HG02623 (cell line): Measurements from ENCODE around the gene KLHDC10.
"Not testable (repeated sequence)": the region's sequence is repeated elsewhere in the genome, so short reads cannot be mapped to it uniquely, and the experiment has no call there.

ENCODE experiments used
- ATAC-seq: cut with Tn5 transposase; IDR thresholded peaks from one replicate; pipeline ENCODE4 v1.9.1; 2021; ENCODE audit warnings: moderate library complexity; ENCODE audit not compliant: unreplicated experiment

Gene KLHDC10

DNA sequence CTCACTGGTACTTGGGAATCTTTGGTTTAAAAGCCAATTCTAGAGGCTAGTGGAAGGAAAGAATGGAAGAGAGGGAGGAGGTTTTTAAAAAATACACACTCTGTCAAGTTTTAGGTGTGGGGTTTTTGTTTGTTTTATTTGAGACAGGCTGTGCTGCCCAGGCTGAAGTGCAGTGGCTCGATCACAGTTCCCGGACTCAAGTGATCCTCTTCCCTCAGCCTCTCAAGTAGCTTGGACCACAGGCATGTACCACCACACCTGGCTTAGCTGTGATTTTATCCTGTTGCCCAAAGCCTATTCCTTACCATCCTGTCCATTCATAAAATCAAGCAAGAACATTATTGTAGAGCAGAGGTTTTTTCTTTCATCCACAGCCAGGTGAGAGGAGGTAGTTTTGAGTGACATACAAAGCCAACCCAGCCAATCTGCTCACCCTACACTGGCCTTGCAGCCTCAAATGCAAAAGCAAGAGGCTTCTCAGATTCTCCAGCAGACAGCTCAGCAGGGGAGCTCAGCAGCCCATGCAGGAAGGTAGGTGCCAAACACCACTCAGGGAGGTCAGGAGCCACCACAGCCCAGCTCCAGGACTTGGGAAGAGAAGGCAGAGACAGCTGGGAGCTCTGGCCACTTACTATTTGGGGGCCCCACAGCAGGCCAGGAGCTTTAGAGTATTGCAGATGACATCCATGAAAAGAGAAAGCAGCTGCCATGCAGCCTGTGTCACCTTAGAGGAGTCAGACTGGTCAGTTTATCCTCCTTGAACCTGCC, 69.0 kb downstream of the KLHDC10 start:
- ATAC-seq, result no peak

DNA sequence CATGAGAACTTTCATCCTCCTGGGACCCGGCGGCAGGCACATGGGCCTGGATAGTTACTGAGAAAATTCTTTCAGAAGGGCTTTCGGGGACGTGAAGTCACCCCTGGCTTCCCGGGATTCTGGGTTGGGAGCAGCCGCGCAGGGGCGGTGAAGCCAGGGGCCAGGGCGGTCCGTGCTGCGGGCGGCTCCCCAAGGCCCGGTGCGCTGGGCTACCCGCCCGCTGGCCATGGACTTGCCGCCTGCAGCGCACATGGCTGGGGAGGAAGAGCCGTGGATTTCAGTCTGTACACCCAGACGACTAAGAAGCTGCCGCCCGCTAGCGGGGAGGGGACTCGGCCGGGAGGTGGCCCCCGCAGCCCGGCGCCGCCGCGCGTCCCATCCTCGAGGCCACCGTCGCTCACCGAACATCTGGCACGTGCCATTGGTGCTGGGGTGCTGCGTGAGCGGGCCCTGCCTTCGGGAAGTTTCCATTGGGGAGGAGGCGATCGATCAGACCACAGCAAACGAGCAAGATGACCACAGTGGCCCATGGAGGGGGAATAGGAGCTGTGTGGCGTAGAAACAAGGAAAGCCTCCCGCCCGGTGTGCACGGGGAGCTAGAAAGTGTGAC, 70.3 kb downstream of the KLHDC10 start:
- ATAC-seq, result no peak

DNA sequence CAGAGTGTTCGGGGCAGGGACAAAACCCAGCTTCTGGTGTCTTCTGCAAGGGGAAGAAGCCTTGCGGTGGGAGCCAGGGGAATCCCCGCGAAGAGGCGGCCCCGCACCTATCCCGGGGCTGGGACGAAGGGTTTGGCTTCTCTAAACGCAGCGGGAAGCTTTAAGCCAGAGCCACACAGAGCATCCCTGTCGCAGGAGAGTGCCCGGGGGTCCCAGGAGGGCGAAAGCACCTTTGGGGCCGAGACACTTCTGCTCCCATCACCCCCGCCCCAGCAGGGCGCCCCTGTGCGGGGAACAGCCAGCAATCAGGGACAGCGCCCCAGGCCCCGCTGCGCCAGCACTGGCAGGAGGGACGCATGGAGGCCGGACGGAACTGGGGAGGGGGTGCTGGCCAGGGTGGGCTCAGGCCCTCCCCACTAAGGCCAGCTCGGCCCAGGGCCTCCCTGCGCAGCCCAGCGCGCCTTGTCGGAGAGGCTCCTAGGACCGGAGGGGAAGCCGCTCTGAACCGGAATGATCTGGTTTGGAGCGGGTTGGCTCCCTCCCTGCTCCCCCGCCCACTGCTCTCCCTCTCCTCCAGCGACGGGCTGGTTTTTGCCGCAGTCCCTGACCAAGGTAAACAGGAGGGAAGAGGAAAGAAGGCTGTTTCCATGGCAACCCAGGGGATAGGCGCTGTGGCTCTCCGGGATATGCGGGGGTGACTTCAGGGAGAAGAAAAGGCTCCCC, 71.0 kb downstream of the KLHDC10 start:
- no peak for ATAC-seq

DNA sequence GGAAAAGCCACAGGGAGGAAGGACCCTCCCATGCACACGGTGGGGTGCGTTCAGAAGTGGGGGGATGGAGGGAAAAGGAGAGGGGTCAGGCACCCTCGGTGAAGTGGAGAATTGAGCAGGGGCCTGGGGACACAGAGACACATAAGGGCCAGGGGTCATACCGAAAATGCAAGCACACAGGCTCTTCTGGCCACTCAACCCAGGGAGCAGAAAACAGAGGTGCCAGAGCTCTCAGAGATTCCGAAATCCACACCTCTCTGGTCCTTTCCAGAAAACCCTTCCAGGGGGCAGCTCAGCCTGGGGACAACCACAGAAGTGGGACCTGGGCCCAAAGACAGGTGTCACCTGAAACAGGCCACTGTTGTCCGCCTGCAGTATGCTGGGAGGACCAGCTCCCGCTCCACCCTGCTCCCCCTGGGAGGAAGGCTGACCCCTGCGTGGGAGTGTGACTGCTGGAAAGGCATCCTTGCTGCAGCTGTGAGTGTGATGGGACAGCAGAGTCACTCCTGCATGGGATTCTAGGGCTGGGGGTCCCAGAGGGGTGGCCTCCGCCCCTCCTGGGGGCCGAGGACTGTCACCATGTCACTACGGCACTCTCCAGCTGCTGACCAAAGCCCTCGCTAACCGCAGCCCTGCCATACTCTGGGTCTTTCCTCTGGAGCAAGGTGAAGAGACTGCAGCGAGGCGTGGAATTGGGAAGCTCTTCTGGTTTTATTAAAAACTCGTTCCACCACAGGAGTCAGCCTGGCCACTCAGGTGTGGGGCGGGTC, 71.7 kb downstream of the KLHDC10 start:
- no peak for ATAC-seq

DNA sequence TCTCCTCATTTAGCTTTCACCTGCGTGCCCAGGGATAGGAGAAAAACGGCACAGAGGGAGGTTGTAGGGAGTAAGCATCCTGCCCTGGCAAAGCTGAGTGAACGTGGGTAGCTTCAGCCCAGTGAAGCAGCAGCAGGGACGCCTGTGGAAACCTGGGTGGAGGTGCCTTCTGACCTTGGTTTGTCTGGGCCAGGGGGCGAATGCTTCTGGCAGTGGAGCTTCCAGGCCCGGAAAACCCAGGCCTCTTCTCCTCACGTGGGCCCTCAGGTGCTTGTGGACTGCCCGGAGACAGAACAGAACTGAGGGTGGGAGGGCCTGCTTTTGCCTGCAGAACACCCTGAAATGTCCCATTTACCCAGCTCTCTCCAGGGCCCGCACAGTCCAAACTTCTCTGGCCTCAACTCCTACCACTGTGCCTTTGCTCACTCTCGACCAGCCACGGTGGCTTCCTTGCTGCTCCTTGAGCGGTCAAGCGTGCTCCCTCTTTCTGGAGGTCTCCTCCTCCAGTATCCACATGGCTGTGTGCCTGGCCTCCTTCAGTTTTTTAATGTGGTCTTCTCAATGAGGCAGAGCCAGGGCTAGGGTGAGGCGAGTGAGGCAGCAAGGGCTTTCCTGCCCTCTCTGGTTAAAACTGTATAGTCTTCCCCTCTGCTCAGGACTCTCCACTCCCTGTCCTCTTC, 72.5 kb downstream of the KLHDC10 start:
- no peak for ATAC-seq

DNA sequence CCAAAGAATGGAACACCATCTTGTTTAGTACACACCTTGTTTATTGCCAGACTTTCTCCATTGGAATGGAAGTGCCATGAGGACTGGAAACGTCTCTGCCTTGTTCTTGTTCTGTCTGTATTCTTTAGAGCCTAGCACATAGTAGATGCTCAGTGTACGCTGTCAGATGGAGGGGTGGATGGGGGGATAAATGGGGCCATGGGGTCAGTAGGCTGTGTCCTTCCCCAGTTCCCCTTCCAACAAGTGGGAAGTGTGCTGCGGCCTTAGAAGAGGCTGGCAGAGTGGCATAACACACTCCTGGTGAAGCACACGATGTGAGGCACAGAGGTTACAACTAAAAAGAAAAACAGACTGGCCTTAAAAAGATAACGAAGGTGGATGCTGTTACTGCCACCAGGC, 73.0 kb downstream of the KLHDC10 start:
- no peak for ATAC-seq

DNA sequence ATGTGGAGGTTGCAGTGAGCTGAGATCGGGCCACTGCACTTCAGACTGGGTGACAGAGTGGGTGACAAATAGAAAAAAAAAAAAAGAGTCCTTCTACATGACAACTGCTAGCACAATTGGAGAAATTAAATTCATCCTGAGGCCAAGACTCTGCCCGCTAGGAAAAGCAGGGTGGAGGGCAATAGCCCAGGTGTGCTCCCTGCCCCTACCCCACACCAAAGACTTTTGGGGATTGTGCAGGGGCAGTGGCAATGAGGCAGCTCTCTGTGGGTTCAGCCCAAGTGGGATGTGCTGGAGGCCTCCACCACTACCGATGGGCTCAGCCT, 73.6 kb downstream of the KLHDC10 start:
- no peak for ATAC-seq

DNA sequence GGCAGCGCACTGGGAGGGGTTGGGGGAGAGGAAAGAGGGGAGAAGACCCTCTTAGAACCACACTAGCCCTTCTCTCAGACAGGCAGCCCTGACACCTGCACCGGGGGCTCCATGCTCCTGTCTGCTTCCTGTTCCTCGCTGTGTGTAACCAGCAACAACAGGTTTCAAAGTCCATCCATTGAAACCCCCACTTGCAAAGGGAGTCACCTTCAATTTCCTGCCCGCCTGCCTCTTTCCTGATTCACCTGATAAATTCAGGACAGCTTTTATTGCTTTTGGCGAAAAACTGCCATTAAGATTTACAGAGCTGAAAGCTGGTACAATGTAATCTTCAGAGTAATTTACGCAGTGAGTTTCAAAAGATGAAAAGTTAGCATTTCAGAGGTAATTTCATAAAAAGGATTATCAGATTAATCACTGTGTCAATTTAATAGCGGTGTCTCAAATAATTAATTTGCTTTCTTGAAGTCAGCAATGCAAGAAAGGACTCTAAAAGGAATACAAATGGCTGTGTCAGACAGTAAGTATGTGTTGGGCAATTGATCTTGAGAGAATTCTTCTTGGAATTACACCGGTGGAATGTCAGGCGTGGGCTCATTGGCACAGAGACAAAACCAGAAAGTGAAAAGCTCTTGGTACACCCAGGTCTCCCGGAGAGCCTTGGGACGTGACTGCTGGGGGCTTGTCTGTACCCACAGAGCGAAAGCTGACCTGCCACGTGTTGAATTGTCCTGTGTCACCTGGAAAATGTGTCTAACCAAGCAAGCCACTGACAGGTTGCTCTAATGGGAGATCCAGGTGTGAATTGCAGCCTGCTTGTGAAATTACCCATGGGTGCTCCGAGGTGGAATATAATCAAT, 74.2 kb downstream of the KLHDC10 start:
- no peak for ATAC-seq

DNA sequence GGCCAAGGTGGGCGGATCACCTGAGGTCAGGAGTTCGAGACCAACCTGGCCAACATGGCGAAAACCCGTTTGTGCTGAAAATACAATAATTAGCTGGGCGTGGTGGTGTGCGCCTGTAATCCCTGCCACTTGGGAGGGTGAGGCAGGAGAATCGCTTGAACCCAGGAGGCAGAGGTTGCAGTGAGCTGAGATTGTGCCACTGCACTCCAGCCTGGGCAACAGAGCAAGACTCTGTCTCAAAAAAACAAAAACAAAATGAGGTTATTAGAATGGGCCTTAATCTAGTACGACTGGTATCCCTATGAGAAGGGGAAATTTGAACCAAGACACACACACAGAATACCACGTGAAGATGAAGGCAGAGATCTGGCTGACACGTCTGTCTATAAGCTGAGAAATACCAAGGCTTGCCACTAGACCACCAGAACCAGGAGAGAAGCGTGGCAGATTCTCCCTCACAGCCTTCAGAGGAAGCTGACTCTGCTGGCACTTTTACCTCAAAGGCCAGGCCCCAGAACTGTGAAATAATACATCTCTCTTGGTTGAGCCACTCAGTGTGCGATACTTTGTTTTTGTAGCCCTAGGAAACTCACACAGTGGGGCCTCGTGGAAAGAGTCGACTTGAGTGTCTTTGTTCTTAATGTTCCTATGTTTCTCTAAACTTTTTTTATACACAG, 75.2 kb downstream of the KLHDC10 start:
- ATAC-seq, result no peak

DNA sequence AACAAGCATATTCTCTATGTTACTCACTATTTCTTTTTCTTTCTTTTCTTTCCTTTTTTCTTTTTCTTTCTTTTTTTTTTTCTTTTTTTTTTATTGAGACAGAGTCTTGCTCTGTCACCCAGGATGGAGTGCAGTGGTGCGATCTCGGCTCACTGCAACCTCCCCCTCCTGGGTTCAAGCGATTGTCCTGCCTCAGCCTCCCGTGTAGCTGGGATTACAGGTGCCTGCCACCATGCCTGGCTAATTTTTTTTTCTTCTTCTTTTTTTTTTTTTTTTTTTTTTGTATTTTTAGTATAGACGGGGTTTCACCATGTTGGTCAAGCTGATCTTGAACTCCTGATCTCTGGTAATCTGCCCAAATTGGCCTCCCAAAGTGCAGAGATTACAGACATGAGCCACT, 75.8 kb downstream of the KLHDC10 start:
- not testable (repeated sequence) for ATAC-seq

DNA sequence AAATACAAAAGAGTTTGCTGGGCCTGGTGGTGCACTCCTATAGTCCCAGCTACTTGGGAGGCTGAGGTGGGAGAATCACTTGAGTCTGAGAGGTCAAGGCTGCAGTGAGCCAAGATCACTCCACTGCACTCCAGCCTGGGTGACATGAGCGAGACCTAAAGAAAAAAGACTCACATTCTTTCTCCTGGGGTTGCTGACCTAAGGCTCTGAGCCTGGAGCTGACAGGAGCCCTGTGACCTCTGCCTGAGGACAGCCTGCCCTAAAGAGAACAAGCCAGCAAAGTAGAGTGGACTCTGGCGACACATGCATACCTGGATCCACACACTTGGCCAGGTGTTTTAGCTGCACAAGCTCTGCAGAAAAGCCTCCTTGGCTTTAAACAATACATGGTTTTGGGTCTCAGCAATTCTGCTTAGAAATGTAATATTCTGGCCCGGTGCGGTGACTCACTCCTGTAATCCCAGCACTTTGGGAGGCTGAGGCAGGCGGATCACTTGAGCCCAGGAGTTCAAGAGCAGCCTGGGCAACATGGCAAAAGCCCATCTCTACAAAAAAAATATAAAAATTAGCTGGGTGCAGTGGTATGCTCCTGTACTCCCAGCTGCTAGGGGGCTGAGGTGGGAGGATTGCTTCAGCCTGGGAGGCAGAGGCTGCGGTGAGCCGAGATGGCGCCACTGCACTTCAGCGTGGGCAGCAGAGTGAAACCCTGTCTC, 76.5 kb downstream of the KLHDC10 start:
- ATAC-seq, result no peak

DNA sequence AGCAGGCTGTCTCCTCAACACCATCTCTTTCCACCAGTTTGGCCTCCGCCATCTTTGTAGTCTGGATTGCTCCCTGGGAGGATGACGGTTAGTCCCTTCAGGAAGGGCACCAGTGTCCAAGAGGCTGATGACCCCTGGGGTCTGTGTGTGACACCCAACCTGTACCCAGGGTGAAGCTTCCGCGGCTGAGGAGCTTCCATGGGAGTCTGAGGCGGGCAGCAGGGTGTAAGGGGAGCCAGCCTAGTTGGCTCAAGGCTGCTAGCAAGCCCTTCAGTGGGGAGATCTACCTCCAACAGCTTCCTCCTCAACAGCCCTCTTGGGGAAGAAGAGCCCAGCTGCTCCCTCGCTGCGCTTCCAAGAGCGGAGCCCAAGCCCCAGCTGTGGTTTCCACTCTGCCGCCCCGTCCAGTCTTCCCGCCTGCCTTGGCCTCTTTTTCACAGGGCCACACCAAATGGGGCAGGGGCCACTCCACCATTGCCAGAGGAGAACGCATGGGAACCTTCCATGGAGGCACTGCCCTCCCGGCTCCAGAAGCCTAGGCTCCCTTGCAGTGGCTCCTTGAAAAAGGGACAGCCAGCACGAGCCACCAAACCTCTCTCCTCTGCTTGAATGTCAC, 77.5 kb downstream of the KLHDC10 start:
- no peak for ATAC-seq

DNA sequence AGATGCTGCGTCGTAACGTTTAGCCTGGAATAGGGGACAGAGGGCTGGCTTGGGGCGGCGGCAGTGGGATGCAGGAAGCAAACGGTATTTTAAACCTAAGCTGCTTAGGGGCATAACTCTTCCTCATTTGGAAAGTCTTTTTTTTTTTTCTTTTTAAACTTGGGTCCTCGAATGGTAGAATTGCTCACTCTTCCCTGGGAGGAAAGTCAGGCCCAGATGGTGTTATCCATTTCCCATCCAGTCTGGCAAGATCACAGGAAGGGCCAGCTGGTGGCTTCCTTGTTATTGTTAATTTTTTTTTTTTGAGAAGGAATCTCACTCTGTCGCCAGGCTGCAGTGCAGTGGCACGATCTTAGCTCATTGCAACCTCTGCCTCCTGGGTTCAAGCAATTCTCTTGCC, 78.2 kb downstream of the KLHDC10 start:
- ATAC-seq, result no peak

DNA sequence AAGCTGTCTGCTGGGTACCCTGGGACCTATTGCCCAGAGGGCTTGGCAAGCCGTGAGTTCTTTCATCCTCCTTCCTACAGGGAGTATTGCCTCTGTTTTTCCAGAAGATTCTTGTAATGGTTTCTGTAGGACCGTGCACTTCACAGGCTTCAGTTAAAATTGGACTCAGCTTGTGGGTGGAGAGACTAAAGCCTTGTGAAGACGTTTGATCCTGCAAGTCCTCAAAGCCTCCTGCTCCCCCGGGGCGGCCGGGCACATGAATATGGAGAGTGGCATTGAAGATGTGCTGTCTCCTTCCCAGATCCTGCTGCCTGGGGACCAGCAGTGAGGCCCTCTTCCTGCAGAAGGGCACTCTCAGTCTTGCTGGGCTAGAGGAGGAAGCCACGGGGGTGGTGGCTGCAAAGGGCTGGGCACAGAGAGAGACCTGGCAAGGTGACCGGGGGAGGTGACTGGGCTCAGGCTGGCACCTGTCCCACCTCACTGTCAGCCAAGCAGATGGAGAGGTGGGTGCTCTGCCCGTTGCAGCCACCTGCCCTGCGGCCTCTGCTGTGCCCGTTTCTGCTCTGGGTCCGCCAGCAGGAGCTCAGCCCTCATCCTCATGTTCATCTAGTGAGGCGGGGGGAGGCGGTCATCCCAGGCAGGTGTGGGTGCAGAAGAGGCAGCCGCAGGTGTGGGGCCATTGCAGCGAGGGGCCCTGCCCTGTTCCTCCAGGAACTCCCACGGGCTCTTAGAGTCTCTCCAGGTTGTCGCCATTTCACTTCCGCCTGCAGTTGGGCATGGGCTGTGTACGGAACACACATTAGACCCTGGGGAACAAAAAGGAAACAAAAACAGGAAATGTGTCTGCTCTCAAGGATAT, 79.2 kb downstream of the KLHDC10 start:
- peak; percentile 60 for ATAC-seq

DNA sequence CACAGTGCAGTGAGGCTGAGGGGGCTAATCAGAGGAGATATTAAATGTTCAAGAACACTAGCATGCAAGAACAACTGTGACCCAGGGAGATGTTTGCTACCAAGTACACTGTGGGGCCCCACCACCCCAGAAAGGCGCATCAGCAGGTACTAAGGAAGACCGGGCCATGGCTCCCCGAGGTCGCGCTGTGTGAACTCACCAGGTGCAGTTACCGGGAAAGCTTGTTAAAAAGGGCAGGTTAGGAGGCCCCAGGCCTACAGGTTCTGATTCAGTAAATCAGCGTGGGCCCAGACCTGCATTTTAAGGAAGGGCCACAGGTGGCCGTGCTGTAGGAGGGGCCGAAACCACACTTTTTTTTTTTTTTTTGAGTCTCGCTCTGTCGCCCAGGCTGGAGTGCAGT, 80.3 kb downstream of the KLHDC10 start:
- ATAC-seq, result no peak

DNA sequence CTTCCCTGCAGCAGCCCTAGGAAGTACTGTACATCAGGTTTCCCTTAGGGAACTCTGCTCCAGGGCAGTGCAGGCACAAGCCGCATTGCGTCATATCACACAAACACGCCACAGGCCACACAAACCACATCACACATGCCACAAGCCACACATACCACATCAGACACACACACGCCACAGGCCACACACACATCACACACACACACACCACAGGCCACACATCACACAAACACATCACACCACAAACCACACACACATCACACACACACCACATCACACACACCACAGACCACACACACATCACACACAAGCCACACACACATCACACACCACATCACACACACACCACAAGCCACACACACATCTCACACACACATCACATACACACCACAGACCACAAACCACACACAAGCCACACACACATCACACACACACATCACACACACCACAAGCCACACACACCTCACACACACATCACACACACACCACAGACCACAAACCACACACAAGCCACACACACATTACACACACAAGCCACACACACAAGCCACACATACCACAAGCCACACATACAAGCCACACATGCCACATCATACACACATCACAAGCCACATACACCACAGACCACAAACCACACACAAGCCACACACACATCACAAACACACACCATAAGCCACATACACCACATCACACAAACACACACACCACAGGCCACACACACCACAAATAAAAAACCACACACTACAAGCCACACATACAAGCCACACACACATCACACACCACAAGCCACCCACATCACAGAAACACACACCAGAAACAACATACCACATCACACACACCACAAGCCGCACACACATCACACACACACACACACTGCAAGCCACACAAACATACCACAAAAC, 81.5 kb downstream of the KLHDC10 start:
- no peak for ATAC-seq
